OCI-LY7 (cell line): ENCODE results near the gene SCN2A. TPM values are rescaled to one million over a fixed set of nuclear protein-coding genes. Genes with fewer than 3 reads are reported as not detected.
"Not testable (repeated sequence)": the region's sequence is repeated elsewhere in the genome, so short reads cannot be mapped to it uniquely, and the experiment has no call there.

Source experiments
- BruUV-seq: library from RNA; stranded (reverse); fragments of 400-500 nt; replicated peaks from 2 replicates; lab custom pipeline; 2021; lab: Mats Ljungman, UMichigan
- CTCF ChIA-PET: fragments of 300-600 bp; sonication (Branson Sonifier 250); formaldehyde crosslinking; loops from one replicate; lab custom pipeline; 2022; ENCODE audit warnings: antibody characterized with exemption; ENCODE audit not compliant: unreplicated experiment; lab: Charles Lee
- POLR2A ChIA-PET: fragments of 300-600 bp; sonication (Branson Sonifier 250); formaldehyde crosslinking; loops from one replicate; lab custom pipeline; 2022; ENCODE audit warnings: antibody characterized with exemption; lab: Charles Lee
- DNase-seq: peaks from one replicate; pipeline ENCODE4 v3.0.0-alpha.2; 2015; ENCODE audit warnings: low spot score
- H2AFZ ChIP-seq: fragments of 200-600 bp; sonication (generic), shearing (Covaris generic); 2 replicates; pipeline ENCODE4 v1.6.1; 2014; ENCODE audit warnings: mild to moderate bottlenecking, antibody characterized with exemption, low read length, moderate library complexity
- H3K27ac ChIP-seq: fragments of 200-600 bp; sonication (generic); 2 replicates; pipeline ENCODE4 v1.5.1; 2014; ENCODE audit warnings: mixed run types, low read depth, mild to moderate bottlenecking, moderate library complexity, low read length, inconsistent platforms; ENCODE audit not compliant: poor library complexity, severe bottlenecking
- H3K36me3 ChIP-seq: fragments of 200-600 bp; sonication (generic); 2 replicates; pipeline ENCODE4 v1.6.1; 2014; ENCODE audit warnings: mild to moderate bottlenecking, antibody characterized with exemption, low read length, moderate library complexity, mixed read lengths; ENCODE audit not compliant: insufficient read depth
- H3K4me1 ChIP-seq: fragments of 200-600 bp; sonication (generic); 2 replicates; pipeline ENCODE4 v1.5.1; 2014; ENCODE audit warnings: mild to moderate bottlenecking, low read length; ENCODE audit not compliant: insufficient read depth, poor library complexity, severe bottlenecking
- H3K4me2 ChIP-seq: fragments of 200-600 bp; sonication (generic); 2 replicates; pipeline ENCODE4 v1.6.1; 2014; ENCODE audit warnings: mild to moderate bottlenecking, low read length
- H3K4me3 ChIP-seq: fragments of 200-600 bp; sonication (generic); 2 replicates; pipeline ENCODE4 v1.5.1; 2014; ENCODE audit warnings: mild to moderate bottlenecking, low read depth, low read length; ENCODE audit not compliant: poor library complexity, severe bottlenecking
- H3K79me2 ChIP-seq: fragments of 200-600 bp; sonication (generic); 2 replicates; pipeline ENCODE4 v1.6.1; 2016; ENCODE audit warnings: low read depth, mild to moderate bottlenecking, low read length, moderate library complexity, mixed read lengths; ENCODE audit not compliant: insufficient read depth
- H3K9me2 ChIP-seq: fragments of 200-600 bp; sonication (generic); 2 replicates; pipeline ENCODE4 v1.6.1; 2016; ENCODE audit warnings: mild to moderate bottlenecking, low read length, mixed read lengths; ENCODE audit not compliant: insufficient read depth
- H3K9me3 ChIP-seq: fragments of 200-600 bp; sonication (generic); 2 replicates; pipeline ENCODE4 v1.6.1; 2014; ENCODE audit warnings: mild to moderate bottlenecking, mixed run types, low read length, mixed read lengths
- H4K20me1 ChIP-seq: fragments of 200-600 bp; sonication (generic); 2 replicates; pipeline ENCODE4 v1.6.1; 2014; ENCODE audit warnings: mild to moderate bottlenecking, antibody characterized with exemption, low read length, moderate library complexity, mixed read lengths; ENCODE audit not compliant: insufficient read depth
- CTCF ChIP-seq: fragments of 200-600 bp; sonication (generic); conservative IDR thresholded peaks from 2 replicates; pipeline ENCODE4 v1.5.1; 2014; ENCODE audit warnings: mild to moderate bottlenecking, antibody characterized with exemption, low read length, moderate library complexity, mixed read lengths
- EZH2phosphoT487 ChIP-seq: fragments of 200-600 bp; sonication (generic); IDR thresholded peaks from 2 replicates; pipeline ENCODE4 v1.6.1; 2018; ENCODE audit warnings: low read depth, borderline replicate concordance, mild to moderate bottlenecking, mixed run types, antibody characterized with exemption, low read length, moderate library complexity, mixed read lengths
- intact Hi-C: fragments of 100-400 bp; cut with micrococcal nuclease; formaldehyde crosslinking; loops from one replicate; pipeline ENCODE4 v1.10.0; 2022; ENCODE audit not compliant: unreplicated experiment
- total RNA-seq, 2 experiments: library from RNA; depleted of rRNA in 1 of 2; stranded (reverse); fragments of >200 nt in 1 of 2; shearing (Covaris generic) in 1 of 2; gene quantifications; 2 replicates each; pipeline ENCODE4 v1.2.3, GENCODE V29; 2014 to 2022

Gene SCN2A
- total RNA-seq, 2 experiments from 2014 or later: not detected

- CTCF ChIA-PET: no interaction called here
- H3K79me2 ChIP-seq: no peaks in the 10 kb centered on the region
- DNase-seq: no peak
- no TSS peak for BruUV-seq
- intact Hi-C loops: no loop called here
- no peak overlapping the region for H3K4me3 ChIP-seq
- POLR2A ChIA-PET: interaction anchor here (0.7 to 1.4 kb wide), 3 partner anchors 417 to 498 kb away, joined by 3 to 4 read pairs (median 4); no protein-coding TSS in a partner anchor
- no peaks in the 10 kb centered on the region for H3K36me3 ChIP-seq
- H2AFZ ChIP-seq: no peak overlapping the region
- H3K9me2 ChIP-seq: no peaks in the 10 kb centered on the region
- TF ChIP-seq EZH2phosphoT487: no peak
- TF ChIP-seq CTCF: no peak
- no peak overlapping the region for H3K4me2 ChIP-seq
- no peaks in the 10 kb centered on the region for H4K20me1 ChIP-seq
- no peaks in the 10 kb centered on the region for H3K9me3 ChIP-seq
- no peak overlapping the region for H3K27ac ChIP-seq
- no peaks in the 10 kb centered on the region for H3K4me1 ChIP-seq
These were observed 151.7 kb downstream of the SCN2A start for GRCh38 chr2:165390875-165391274.

GRCh38 chr2:165391791-165392190 lies 152.6 kb downstream of the SCN2A start:
- BruUV-seq: no TSS peak
- H3K79me2 ChIP-seq: no peaks in the 10 kb centered on the region
- no peak for DNase-seq
- POLR2A ChIA-PET: interaction anchor here (1.4 kb wide), 1 partner anchor 420 kb away, joined by 4 read pairs; no protein-coding TSS in a partner anchor
- no peaks in the 10 kb centered on the region for H3K9me3 ChIP-seq
- no peak overlapping the region for H3K4me3 ChIP-seq
- CTCF ChIA-PET: no interaction called here
- no peaks in the 10 kb centered on the region for H3K4me1 ChIP-seq
- H4K20me1 ChIP-seq: no peaks in the 10 kb centered on the region
- H3K36me3 ChIP-seq: no peaks in the 10 kb centered on the region
- intact Hi-C loops: no loop called here
- no peaks in the 10 kb centered on the region for H3K9me2 ChIP-seq
- TF ChIP-seq CTCF: no peak
- TF ChIP-seq EZH2phosphoT487: no peak
- H3K4me2 ChIP-seq: no peak overlapping the region
- no peak overlapping the region for H3K27ac ChIP-seq
- no peak overlapping the region for H2AFZ ChIP-seq

GRCh38 chr2:165398603-165399002 lies 159.4 kb downstream of the SCN2A start:
- DNase-seq, H3K27ac ChIP-seq, intact Hi-C loops, POLR2A ChIA-PET, H3K9me2 ChIP-seq, H3K79me2 ChIP-seq, H3K9me3 ChIP-seq, H3K36me3 ChIP-seq, H3K4me2 ChIP-seq, H4K20me1 ChIP-seq, H3K4me1 ChIP-seq, H3K4me3 ChIP-seq, CTCF ChIA-PET, BruUV-seq, H2AFZ ChIP-seq: not testable (repeated sequence)
